ENCODE data around the gene AQP12B. TPM values are rescaled to one million over a fixed set of nuclear protein-coding genes. Genes with fewer than 3 reads are reported as not detected.

The AQP12B gene
- total RNA-seq, 1 experiment from 2014 or later = not detected

DNA sequence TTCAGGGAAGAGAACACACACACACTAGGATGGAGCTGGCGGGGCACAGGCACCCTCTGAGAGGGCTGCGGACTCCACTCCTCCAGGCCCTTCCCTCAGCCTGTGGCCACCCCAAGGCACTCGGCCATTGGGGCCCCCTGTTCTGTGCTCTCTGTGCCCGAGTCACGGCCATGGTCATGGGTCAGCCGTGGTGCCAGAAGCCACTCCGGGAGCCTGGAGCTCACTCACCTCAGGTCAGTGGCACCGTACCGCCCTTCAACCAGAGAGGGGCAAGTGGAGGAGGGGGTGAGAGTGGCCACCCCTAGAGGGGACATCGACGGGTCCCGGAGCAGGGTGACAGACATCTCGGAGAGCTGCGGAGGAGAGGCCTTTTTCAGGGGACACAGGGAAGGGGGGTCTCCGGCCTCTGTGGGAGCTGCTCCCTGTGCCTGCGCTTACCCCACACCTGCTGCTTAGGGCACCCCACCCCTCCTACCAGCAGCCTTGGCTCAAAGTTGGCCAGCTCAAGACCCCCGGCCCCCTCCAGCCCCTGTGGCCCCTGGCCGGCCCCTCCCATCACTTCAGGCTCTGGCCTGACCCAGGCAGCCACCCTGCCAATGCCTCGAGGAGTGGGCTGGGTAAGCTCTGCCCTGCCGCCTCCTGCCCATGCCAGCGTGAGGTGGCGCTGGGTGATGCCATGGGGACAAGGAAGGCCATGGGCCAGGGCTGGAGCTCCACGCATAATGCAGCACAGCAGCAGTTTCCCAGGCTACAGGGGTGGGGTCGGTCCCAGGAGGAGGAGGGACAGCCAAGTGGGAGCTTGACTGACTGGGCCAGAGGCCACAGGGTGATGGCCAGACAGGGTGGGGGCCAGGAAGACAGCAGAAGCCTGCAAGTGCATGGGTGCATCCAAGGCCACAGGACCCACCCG is 38.3 kb upstream of the AQP12B start:
- H3K36me3 ChIP-seq = no peaks in the 10 kb centered on the region
- no peak for DNase-seq
- H3K4me3 ChIP-seq = no peak overlapping the region
- no peaks in the 10 kb centered on the region for H3K9me3 ChIP-seq
- no peaks in the 10 kb centered on the region for H3K27me3 ChIP-seq

DNA sequence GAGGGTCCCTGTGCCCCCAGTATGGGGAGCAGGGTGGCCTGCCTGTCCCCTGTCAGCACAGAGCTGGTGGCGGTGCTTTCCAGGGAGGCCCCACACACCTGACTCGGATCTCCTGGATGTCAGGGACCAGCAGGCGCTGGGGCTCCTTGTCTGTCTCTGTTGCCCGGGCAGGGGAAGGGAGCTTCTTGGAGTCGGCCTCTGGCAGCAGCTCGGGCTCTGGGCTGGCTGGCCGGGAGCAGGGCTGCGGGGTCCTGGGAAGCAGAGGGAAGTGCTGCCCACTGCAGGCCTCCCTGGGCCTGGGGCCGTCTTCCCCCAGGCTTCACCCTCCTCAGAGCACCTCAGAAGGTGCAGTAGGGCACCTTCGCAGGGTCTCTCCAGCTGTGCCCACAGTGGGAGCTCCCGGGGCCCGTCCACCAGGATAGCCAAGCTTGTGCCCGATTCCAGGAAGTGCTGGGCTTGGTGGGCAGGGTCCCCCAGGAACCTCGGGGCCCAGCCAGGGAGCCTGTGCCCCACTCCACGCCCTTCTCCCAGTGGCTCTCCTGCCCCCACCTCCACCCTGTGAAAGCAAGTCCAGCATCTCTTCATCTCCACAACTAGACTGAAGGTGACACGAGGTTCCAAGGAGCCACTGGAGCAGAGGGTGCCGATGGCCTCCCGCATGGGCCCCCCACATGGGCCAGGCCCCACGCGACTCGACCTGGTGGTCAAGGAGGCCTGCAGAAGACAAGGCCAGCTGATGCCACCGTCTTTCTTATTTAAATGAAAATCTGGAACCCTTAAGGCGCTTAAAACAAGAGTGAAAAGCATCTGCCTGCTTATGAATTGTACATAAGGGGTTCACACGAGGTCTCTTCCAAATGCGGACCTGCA is 37.2 kb upstream of the AQP12B start:
- no peak overlapping the region for H3K4me3 ChIP-seq
- no peak for DNase-seq
- no peaks in the 10 kb centered on the region for H3K9me3 ChIP-seq
- H3K27me3 ChIP-seq = no peaks in the 10 kb centered on the region
- no peaks in the 10 kb centered on the region for H3K36me3 ChIP-seq

DNA sequence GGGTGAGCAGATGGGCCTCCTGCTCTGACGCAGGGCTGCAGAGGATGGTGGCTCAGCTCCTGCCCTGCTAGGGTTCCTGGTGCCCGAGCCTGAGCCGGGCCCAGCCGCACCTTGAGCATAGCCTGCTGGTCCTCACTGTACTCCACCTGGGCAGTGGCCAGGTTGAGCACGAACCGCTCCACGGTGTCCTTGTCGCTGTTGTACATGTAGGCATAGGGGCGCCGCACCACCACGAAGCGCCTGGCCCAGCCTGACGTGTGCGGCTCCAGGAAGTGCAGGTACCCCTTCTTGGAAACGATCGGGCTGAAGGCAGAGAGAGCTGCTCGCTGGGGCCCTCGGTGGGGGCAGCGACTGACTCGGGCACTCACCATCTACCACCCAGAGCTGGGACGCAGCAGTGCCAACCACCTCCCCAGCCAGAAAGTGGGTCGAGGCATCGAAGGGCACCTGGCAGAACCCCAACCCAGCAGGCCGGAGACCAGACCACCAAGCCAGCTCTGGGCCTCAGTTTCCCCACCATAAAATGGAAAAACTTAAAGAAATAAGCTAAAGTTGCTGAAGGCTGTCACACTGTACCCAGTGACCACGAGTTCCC is 36.3 kb upstream of the AQP12B start:
- Histone ChIP-seq H3K36me3 (no peaks in the 10 kb centered on the region), H3K9me3 (no peaks in the 10 kb centered on the region), H3K27me3 (no peaks in the 10 kb centered on the region), H3K4me3 (no peak overlapping the region)
- DNase-seq = no peak

DNA sequence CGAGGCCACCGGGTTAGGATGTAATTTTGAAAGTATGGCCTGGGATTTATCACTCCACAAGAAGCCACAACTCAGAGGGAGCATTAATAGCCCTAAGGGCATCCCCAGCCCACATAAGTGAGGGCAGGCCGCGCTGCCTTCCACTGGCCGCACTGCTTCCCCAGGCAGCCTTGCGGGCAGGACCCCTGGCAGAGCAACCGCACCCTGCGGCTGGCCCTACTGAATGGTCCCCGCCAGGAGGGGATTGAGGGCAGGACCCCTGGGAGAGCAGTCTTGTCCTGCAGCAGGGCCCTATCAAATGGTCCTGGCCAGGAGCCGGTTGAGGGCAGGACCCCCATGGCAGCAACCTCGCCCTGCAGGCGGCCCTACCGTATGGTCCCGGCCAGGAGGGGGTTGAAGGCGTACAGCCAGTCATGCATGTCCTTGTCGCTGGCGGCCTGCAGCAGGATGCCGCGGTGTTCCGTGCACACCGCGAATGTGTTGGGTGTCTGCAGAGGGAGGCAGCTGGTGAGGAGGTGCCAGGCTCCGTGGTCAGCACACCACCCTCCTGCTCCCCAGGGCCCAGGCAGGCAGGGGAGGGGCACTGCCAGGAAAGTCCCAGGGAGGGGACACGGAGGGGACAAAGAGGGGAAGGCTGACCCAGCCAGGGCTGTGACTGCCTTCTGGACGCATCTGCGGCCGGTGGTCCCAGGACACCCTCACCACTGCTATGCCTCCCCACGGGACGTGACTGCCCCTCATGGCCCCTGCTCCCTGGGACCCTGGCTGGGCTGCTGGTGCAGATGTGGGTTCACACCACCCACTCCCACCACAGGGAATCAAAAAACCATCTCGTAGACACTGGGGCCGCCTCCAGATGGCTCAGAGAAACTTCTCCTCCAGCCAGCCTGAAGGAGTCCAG is 35.2 kb upstream of the AQP12B start:
- no peaks in the 10 kb centered on the region for H3K36me3 ChIP-seq
- no peak overlapping the region for H3K4me3 ChIP-seq
- H3K27me3 ChIP-seq = no peaks in the 10 kb centered on the region
- DNase-seq = no peak
- H3K9me3 ChIP-seq = no peaks in the 10 kb centered on the region

DNA sequence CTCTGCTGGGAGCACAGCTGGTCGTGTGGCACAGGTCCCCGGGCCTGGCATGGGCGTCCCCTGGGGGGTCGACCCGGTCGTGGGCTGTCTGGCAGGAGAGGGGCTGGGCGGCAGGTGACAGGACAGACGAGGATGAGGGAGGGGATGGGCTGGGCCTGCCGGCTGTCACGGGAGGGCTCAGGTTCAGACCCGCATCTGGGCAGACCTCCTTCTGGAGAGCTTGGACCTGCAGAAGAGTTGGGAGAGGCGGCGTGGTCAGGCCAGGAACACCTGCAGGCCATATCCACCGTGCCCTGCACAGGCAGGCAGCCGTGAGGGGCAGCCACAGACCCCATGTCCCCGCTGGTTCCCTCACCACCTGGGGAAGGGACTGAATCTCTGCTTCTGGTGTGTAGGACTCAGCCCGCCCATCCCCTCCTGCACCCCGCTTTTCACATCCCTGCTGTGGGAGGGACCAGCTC is 34.5 kb upstream of the AQP12B start:
- no peak for DNase-seq
- Histone ChIP-seq H3K27me3 (no peaks in the 10 kb centered on the region), H3K36me3 (no peaks in the 10 kb centered on the region), H3K9me3 (no peaks in the 10 kb centered on the region), H3K4me3 (no peak overlapping the region)

GRCh38 chr2:240716130-240716798 is 33.6 kb upstream of the AQP12B start:
- DNase-seq = no peak
- H3K9me3 ChIP-seq = no peaks in the 10 kb centered on the region
- H3K4me3 ChIP-seq = no peak overlapping the region
- H3K36me3 ChIP-seq = no peaks in the 10 kb centered on the region
- H3K27me3 ChIP-seq = no peaks in the 10 kb centered on the region

GRCh38 chr2:240714747-240715725 is 32.4 kb upstream of the AQP12B start:
- DNase-seq = no peak
- no peaks in the 10 kb centered on the region for H3K27me3 ChIP-seq
- no peaks in the 10 kb centered on the region for H3K36me3 ChIP-seq
- no peaks in the 10 kb centered on the region for H3K9me3 ChIP-seq
- H3K4me3 ChIP-seq = no peak overlapping the region

- H3K27me3 ChIP-seq = no peaks in the 10 kb centered on the region
- no peak for DNase-seq
- no peaks in the 10 kb centered on the region for H3K9me3 ChIP-seq
- no peak overlapping the region for H3K4me3 ChIP-seq
- H3K36me3 ChIP-seq = no peaks in the 10 kb centered on the region
Observed at GRCh38 chr2:240713928-240714746, 31.5 kb upstream of the AQP12B start.

GRCh38 chr2:240713071-240713927 is 30.6 kb upstream of the AQP12B start:
- no peak for DNase-seq
- H3K36me3 ChIP-seq = no peaks in the 10 kb centered on the region
- H3K27me3 ChIP-seq = no peaks in the 10 kb centered on the region
- H3K4me3 ChIP-seq = no peak overlapping the region
- no peaks in the 10 kb centered on the region for H3K9me3 ChIP-seq

GRCh38 chr2:240712121-240712520 is 29.4 kb upstream of the AQP12B start:
- no peak for DNase-seq
- no peak overlapping the region for H3K4me3 ChIP-seq
- no peaks in the 10 kb centered on the region for H3K36me3 ChIP-seq
- no peaks in the 10 kb centered on the region for H3K9me3 ChIP-seq
- no peaks in the 10 kb centered on the region for H3K27me3 ChIP-seq

DNA sequence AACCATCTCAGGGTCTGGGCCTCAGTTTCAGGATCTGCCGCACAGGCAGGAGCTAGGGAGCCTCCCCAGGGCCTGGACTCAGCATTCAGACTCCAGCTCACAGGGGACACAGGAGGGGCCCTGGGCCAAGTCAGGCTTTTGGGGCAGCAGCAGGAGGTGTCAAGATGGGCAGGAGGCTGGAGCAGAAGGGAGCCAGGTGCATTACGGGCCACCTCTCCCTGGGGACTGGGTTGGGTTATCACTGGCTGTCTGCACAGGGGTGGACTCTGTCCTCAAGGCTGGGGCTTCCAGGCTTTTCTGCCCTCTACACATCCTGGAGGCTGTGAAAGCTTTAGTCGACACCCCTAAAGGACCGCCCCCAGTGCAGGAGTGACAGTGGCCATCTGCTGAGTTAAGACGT is 29.0 kb upstream of the AQP12B start:
- H3K27me3 ChIP-seq = no peaks in the 10 kb centered on the region
- no peaks in the 10 kb centered on the region for H3K36me3 ChIP-seq
- no peak for DNase-seq
- no peak overlapping the region for H3K4me3 ChIP-seq
- H3K9me3 ChIP-seq = no peaks in the 10 kb centered on the region

- H3K27me3 ChIP-seq = no peaks in the 10 kb centered on the region
- no peak overlapping the region for H3K4me3 ChIP-seq
- no peaks in the 10 kb centered on the region for H3K36me3 ChIP-seq
- no peaks in the 10 kb centered on the region for H3K9me3 ChIP-seq
- no peak for DNase-seq
Observed at GRCh38 chr2:240711296-240711695, 28.6 kb upstream of the AQP12B start.

- Histone ChIP-seq H3K36me3 (no peaks in the 10 kb centered on the region), H3K27me3 (no peaks in the 10 kb centered on the region), H3K9me3 (no peaks in the 10 kb centered on the region), H3K4me3 (no peak overlapping the region)
- DNase-seq = no peak
Observed at GRCh38 chr2:240708457-240708856, 25.8 kb upstream of the AQP12B start.
